Endothelial cell of umbilical vein (primary cell): Measurements from ENCODE around the gene KLHL35. TPM values are rescaled to one million over a fixed set of nuclear protein-coding genes. Genes with fewer than 3 reads are reported as not detected.

Source experiments
- BruUV-seq: library from RNA; stranded (reverse); fragments of 400-500 nt; replicated peaks from 2 replicates; lab custom pipeline; 2021; lab: Mats Ljungman, UMichigan
- CTCF ChIA-PET: fragments of 300-600, 350-600 bp; sonication (Branson Sonifier 250); formaldehyde crosslinking; loops from one replicate; lab custom pipeline; 2021; ENCODE audit warnings: antibody characterized with exemption, inconsistent platforms; lab: Charles Lee
- POLR2A ChIA-PET: fragments of 300-600, 350-600 bp; sonication (Branson Sonifier 250); formaldehyde crosslinking; loops from one replicate; lab custom pipeline; 2021; ENCODE audit warnings: antibody characterized with exemption, inconsistent platforms; lab: Charles Lee
- DNase-seq: peaks from one replicate; pipeline ENCODE4 v3.0.0-alpha.2; 2011; ENCODE audit warnings: low read depth, low spot score
- FAIRE-seq: peaks from 2 replicates; lab custom pipeline; 2011; peaks lifted over from hg19 to GRCh38; lab: Jason Lieb, UNC
- H2AFZ ChIP-seq: 2 replicates; pipeline ENCODE4 v1.6.0; 2012; ENCODE audit warnings: low read depth, low read length, control low read depth, inconsistent platforms
- H3K27ac ChIP-seq: 2 replicates; pipeline ENCODE4 v1.5.1; 2011; ENCODE audit warnings: low read depth, mild to moderate bottlenecking, control low read depth, low read length, moderate library complexity; ENCODE audit not compliant: insufficient read depth
- H3K27me3 ChIP-seq, 2 experiments: 2 replicates each; pipeline versions ENCODE4 v1.6.0 to v1.6.1; 2011; ENCODE audit warnings: low read length in 2 of 2, mixed read lengths in 1 of 2; ENCODE audit not compliant: control insufficient read depth in 2 of 2, insufficient read depth in 2 of 2
- H3K36me3 ChIP-seq, 2 experiments: 2 replicates in 1 of 2; 3 replicates in 1 of 2; pipeline ENCODE4 v1.5.1; 2011; ENCODE audit warnings: low read length in 2 of 2, mild to moderate bottlenecking in 1 of 2, moderate library complexity in 1 of 2; ENCODE audit not compliant: control insufficient read depth in 2 of 2, insufficient read depth in 2 of 2; ENCODE audit errors: extremely low read depth in 1 of 2
- H3K4me1 ChIP-seq: 3 replicates; pipeline ENCODE4 v1.5.1; 2011; ENCODE audit warnings: mild to moderate bottlenecking, low read length; ENCODE audit not compliant: control insufficient read depth, insufficient read depth; ENCODE audit errors: extremely low read depth
- H3K4me2 ChIP-seq: 2 replicates; pipeline ENCODE4 v1.6.1; 2011; ENCODE audit warnings: low read length, control low read depth, mixed read lengths; ENCODE audit not compliant: insufficient read depth
- H3K4me3 ChIP-seq, 3 experiments: fragments of 200-600 bp in 1 of 3; sonication (generic), shearing (Covaris generic) in 1 of 3; replicated peaks in 1 of 3; 2 replicates each; pipeline ENCODE4 v1.5.1; 2011 to 2016; ENCODE audit warnings: control low read depth in 3 of 3, low read length in 3 of 3, mild to moderate bottlenecking in 2 of 3, inconsistent platforms in 1 of 3, low read depth in 1 of 3, moderate library complexity in 1 of 3; ENCODE audit not compliant: insufficient read depth in 1 of 3
- H3K79me2 ChIP-seq: 2 replicates; pipeline ENCODE4 v1.6.0; 2012; ENCODE audit warnings: low read length, inconsistent platforms; ENCODE audit not compliant: control insufficient read depth, insufficient read depth
- H3K9ac ChIP-seq: replicated peaks from 2 replicates; pipeline ENCODE3; 2011; ENCODE audit warnings: low read length, control low read depth; ENCODE audit not compliant: insufficient read depth; ENCODE audit errors: extremely low read depth
- H3K9me1 ChIP-seq: replicated peaks from 3 replicates; pipeline ENCODE4 v1.6.0; 2011; ENCODE audit warnings: mild to moderate bottlenecking, low read length; ENCODE audit not compliant: control insufficient read depth, insufficient read depth; ENCODE audit errors: extremely low read depth
- H3K9me3 ChIP-seq: replicated peaks from 2 replicates; pipeline ENCODE4 v1.5.1; 2012; ENCODE audit warnings: low read length, inconsistent platforms; ENCODE audit not compliant: control insufficient read depth, insufficient read depth
- H4K20me1 ChIP-seq: replicated peaks from 2 replicates; pipeline ENCODE3; 2011; ENCODE audit warnings: mild to moderate bottlenecking, low read length; ENCODE audit not compliant: control insufficient read depth, insufficient read depth; ENCODE audit errors: extremely low read depth
- EZH2 ChIP-seq: IDR thresholded peaks from 2 replicates; pipeline ENCODE4 v1.6.1; 2012; ENCODE audit warnings: borderline replicate concordance, low read depth, mild to moderate bottlenecking, moderate library complexity, low read length, inconsistent platforms; ENCODE audit not compliant: severe bottlenecking
- FOS ChIP-seq: IDR thresholded peaks from 2 replicates; pipeline ENCODE4 v1.6.1; 2011; ENCODE audit warnings: mild to moderate bottlenecking, low read length, moderate library complexity, borderline replicate concordance; ENCODE audit not compliant: insufficient read depth
- MYC ChIP-seq: IDR thresholded peaks from one replicate; pipeline ENCODE4 v1.6.1; 2011; ENCODE audit warnings: mild to moderate bottlenecking, low read depth, low read length
- POLR2A ChIP-seq: IDR thresholded peaks from 2 replicates; pipeline ENCODE4 v1.6.1; 2012; ENCODE audit warnings: low read depth, mild to moderate bottlenecking, control low read depth, low read length
- POLR2AphosphoS5 ChIP-seq: IDR thresholded peaks from 2 replicates; pipeline ENCODE4 v1.6.1; 2012; ENCODE audit warnings: low read depth, mild to moderate bottlenecking, control low read depth, low read length, moderate library complexity; ENCODE audit not compliant: insufficient read depth
- dilution Hi-C: fragments of 300-500 bp; cut with MboI; formaldehyde crosslinking; loops from one replicate; pipeline ENCODE4 v1.15.0; 2019; ENCODE audit warnings: low sequenced_read_pairs; ENCODE audit not compliant: extremely low pct_ligation_motif_present
- intact Hi-C: fragments of 100-400 bp; cut with micrococcal nuclease; formaldehyde crosslinking; loops from one replicate; pipeline ENCODE4 v1.10.0; 2022
- polyA plus RNA-seq, 4 experiments: library from polyadenylated mRNA; depleted of rRNA in 3 of 4; stranded (reverse) in 3 of 4; unstranded in 1 of 4; fragments of >200 nt; gene quantifications; 2 replicates each; pipeline versions ENCODE4 v1.2.1 to v1.2.3, GENCODE V29; 2011 to 2012; ENCODE audit warnings: missing spikeins in 1 of 4
- total RNA-seq: library from RNA; stranded (reverse); gene quantifications from 2 replicates; pipeline ENCODE4 v1.2.3, GENCODE V29; 2021
- TF ChIP-seq, protein P1 (sequence below), 2 donors: IDR thresholded peaks; 1 replicate in 1 of 2; 2 replicates in 1 of 2; pipeline ENCODE4 v1.5.1; 2011; ENCODE audit warnings: low read length in 2 of 2, mild to moderate bottlenecking in 2 of 2, moderate library complexity in 2 of 2, control low read depth in 1 of 2, inconsistent platforms in 1 of 2, low read depth in 1 of 2; ENCODE audit not compliant: insufficient read depth in 1 of 2; ENCODE audit errors: extremely low read depth in 1 of 2

KLHL35 gene
- total and polyA plus RNA-seq, 2 donors (not counting 3 experiments of a cell fraction or from before 2014, with no cell fraction given) = 0.97 to 2.3 TPM

DNA sequence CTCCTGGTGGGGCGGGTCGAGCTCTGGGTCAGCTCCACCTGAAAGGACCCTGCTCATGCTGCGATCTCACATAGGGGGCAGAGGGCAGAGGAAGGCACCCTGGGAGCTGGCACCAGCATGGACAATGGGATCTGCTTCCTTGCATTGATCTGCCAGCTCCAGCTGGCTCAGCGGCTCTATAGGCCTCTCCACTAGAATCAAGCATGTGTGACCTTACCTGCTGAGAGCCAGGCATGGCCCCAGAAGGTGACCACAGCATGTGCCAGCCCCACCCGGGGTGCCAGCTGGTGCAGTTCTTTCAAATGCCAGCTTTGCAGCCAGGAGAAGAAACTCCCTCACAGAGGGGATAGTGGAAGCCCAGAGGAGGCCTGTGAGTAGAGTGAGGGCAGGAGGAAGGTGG is 22.0 kb upstream of the KLHL35 start:
- no peak overlapping the region for H2AFZ ChIP-seq
- H3K4me1 ChIP-seq = no peaks in the 10 kb centered on the region
- BruUV-seq = no TSS peak
- H3K27ac ChIP-seq = no peak overlapping the region
- intact Hi-C loops (no loop called here), dilution Hi-C loops (no loop called here)
- POLR2A ChIA-PET = interaction anchor here (0.6 kb wide), 1 partner anchor 40 kb away, joined by 4 read pairs; no protein-coding TSS in a partner anchor
- H4K20me1 ChIP-seq = no peaks in the 10 kb centered on the region
- H3K27me3 ChIP-seq = no peaks in the 10 kb centered on the region
- DNase-seq (no peak), FAIRE-seq (no peak)
- peaks cover 0 to 18% of the 10 kb centered on the region in 2 experiments for H3K36me3 ChIP-seq
- no peak overlapping the region for H3K9ac ChIP-seq
- H3K79me2 ChIP-seq = no peaks in the 10 kb centered on the region
- TF ChIP-seq FOS (no peak), POLR2A (no peak), EZH2 (no peak), POLR2AphosphoS5 (no peak), MYC (no peak)
- TF ChIP-seq, protein P1, sequence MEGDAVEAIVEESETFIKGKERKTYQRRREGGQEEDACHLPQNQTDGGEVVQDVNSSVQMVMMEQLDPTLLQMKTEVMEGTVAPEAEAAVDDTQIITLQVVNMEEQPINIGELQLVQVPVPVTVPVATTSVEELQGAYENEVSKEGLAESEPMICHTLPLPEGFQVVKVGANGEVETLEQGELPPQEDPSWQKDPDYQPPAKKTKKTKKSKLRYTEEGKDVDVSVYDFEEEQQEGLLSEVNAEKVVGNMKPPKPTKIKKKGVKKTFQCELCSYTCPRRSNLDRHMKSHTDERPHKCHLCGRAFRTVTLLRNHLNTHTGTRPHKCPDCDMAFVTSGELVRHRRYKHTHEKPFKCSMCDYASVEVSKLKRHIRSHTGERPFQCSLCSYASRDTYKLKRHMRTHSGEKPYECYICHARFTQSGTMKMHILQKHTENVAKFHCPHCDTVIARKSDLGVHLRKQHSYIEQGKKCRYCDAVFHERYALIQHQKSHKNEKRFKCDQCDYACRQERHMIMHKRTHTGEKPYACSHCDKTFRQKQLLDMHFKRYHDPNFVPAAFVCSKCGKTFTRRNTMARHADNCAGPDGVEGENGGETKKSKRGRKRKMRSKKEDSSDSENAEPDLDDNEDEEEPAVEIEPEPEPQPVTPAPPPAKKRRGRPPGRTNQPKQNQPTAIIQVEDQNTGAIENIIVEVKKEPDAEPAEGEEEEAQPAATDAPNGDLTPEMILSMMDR (IDR thresholded peaks at IDR 0.05; ENCODE audit: extremely low read depth in 1 of 2, insufficient read depth in 1 of 2, low read depth in 1 of 2, low read length in 2 of 2) = no peak
- CTCF ChIA-PET = interaction anchor here (1.0 to 1.9 kb wide), 7 partner anchors 9 to 78 kb away, joined by 3 to 8 read pairs (median 4); partner anchors contain the start of gene GDPD5
- no peaks in the 10 kb centered on the region for H3K9me1 ChIP-seq
- H3K4me2 ChIP-seq = no peak overlapping the region
- H3K4me3 ChIP-seq = no peak overlapping the region
- H3K9me3 ChIP-seq = no peaks in the 10 kb centered on the region
